RWPE2 (cell line): ENCODE measurements around the gene SH3GLB2.
A peak's percentile ranks its signal among the peaks of the same experiment; 100 is the strongest.

Source experiments
- ATAC-seq: fragments of 200-7000 bp; cut with Tn5 transposase; 3 replicates; pipeline ENCODE4 v1.9.1; 2021; ENCODE audit warnings: low read depth
- DNase-seq: peaks from one replicate; pipeline ENCODE4 v3.0.0-alpha.2; 2020; ENCODE audit warnings: low spot score
- H3K27ac ChIP-seq: fragments of 450-650 bp; 2 replicates; pipeline ENCODE4 v1.5.1; 2017; ENCODE audit warnings: mild to moderate bottlenecking; ENCODE audit not compliant: poor library complexity, severe bottlenecking
- H3K27me3 ChIP-seq: fragments of 250-450 bp; sonication (Bioruptor Pico); 2 replicates; pipeline ENCODE4 v1.5.1; 2021; ENCODE audit warnings: mild to moderate bottlenecking, moderate library complexity; ENCODE audit not compliant: insufficient read depth, poor library complexity, severe bottlenecking
- H3K36me3 ChIP-seq: fragments of 250-450 bp; sonication (Bioruptor Pico); 2 replicates; pipeline ENCODE4 v1.5.1; 2020; ENCODE audit warnings: low read depth, mild to moderate bottlenecking, moderate library complexity
- H3K4me1 ChIP-seq: fragments of 250-450 bp; sonication (Bioruptor Pico); 2 replicates; pipeline ENCODE4 v1.5.1; 2021; ENCODE audit warnings: mild to moderate bottlenecking, moderate library complexity; ENCODE audit not compliant: insufficient read depth, poor library complexity, severe bottlenecking
- H3K4me3 ChIP-seq: fragments of 250-450 bp; sonication (Bioruptor Pico); 2 replicates; pipeline ENCODE4 v1.5.1; 2021; ENCODE audit warnings: mild to moderate bottlenecking, moderate library complexity; ENCODE audit not compliant: severe bottlenecking
- H3K9me3 ChIP-seq: fragments of 250-450 bp; sonication (Bioruptor Pico); 2 replicates; pipeline ENCODE4 v1.5.1; 2021; ENCODE audit warnings: mild to moderate bottlenecking, moderate library complexity; ENCODE audit not compliant: severe bottlenecking
- CTCF ChIP-seq: fragments of 450-650 bp; IDR thresholded peaks from one replicate; pipeline ENCODE4 v1.5.1; 2017; ENCODE audit warnings: mild to moderate bottlenecking, moderate library complexity; ENCODE audit not compliant: poor library complexity, severe bottlenecking

Gene SH3GLB2

DNA sequence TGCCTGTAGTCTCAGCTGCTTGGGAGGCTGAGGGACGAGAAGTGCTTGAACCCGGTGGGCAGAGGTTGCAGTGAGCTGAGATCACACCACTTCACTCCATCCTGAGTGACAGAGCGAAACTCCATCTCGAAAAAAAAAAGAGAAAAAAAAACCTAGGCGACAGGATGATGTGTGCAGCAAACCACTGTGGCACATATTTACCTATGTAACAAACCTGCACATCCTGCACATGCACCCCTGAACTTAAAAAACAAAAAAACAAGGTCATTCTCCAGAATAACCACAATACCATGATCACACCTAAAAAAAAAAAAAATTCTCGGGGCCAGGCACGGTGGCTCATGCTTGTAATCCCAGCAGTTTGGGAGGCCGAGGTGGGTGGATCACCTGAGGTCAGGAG is 45.3 kb upstream of the SH3GLB2 start:
- Histone ChIP-seq H3K4me3 (no peak overlapping the region), H3K4me1 (no peaks in the 10 kb centered on the region), H3K9me3 (no peaks in the 10 kb centered on the region), H3K27me3 (no peaks in the 10 kb centered on the region), H3K36me3 (peaks cover 3% of the 10 kb centered on the region; the same call in 1 of the 2 replicates), H3K27ac (no peak overlapping the region)
- TF ChIP-seq CTCF, result no peak
- DNase-seq (no peak), ATAC-seq (no peak)

DNA sequence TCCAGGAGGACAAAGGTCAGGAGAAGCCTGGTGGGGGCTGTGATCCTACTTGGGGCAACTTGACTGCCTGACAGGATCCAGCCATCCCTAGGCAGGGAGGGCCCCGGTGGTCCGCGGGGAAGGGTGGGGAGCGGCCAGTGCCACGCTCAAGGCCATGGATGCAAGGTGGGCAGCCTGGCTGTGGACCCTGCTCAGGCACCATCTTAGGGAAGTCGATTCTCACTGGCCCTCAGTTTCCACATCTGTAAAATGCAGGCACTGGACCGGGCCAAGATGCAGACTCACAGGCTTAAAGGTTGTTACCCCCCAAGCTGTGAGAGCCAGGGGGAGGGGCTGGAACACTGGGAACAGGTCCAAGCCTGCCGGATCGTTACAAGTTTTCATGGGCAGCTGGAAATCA is 44.0 kb upstream of the SH3GLB2 start:
- Histone ChIP-seq H3K27me3 (no peaks in the 10 kb centered on the region), H3K4me3 (no peak overlapping the region), H3K4me1 (no peaks in the 10 kb centered on the region), H3K9me3 (no peaks in the 10 kb centered on the region), H3K27ac (no peak overlapping the region), H3K36me3 (peaks cover 5% of the 10 kb centered on the region; the same call in 1 of the 2 replicates)
- no peak for TF ChIP-seq CTCF
- no peak for ATAC-seq
- DNase-seq, result no peak

DNA sequence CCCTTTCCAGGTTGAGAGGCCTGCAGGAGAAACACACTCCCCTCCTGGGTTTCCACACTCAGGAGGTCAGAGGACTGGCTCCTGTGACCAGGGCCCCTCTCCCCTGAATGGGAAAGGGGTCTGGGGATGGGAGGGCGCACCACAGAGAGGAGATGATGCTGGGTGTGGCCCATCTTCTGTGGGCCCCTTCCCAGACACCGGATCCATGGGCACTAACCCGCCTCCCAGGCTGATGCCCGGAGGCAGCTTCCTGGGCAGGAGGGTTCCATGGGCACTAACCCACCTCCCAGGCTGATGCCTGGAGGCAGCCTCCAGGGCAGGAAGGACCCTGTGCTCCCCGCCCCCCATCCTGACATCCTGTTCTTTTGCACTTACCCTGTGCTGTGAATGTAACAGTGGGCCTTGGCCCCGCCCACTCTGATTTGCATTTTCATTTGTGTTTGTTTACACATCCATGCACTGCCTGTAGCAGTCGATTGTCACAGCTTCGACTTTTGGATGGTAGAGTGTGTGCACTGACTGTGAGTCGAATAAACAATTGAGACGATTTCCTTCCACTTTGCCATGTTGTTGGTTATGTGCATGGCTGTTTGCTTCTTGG is 43.5 kb upstream of the SH3GLB2 start:
- TF ChIP-seq CTCF, result no peak
- no peaks in the 10 kb centered on the region for H3K9me3 ChIP-seq
- ATAC-seq (no peak), DNase-seq (no peak)
- H3K27me3 ChIP-seq, result no peaks in the 10 kb centered on the region
- no peak overlapping the region for H3K27ac ChIP-seq
- peaks cover 5% of the 10 kb centered on the region; the same call in 1 of the 2 replicates for H3K36me3 ChIP-seq
- H3K4me1 ChIP-seq, result no peaks in the 10 kb centered on the region
- no peak overlapping the region for H3K4me3 ChIP-seq

DNA sequence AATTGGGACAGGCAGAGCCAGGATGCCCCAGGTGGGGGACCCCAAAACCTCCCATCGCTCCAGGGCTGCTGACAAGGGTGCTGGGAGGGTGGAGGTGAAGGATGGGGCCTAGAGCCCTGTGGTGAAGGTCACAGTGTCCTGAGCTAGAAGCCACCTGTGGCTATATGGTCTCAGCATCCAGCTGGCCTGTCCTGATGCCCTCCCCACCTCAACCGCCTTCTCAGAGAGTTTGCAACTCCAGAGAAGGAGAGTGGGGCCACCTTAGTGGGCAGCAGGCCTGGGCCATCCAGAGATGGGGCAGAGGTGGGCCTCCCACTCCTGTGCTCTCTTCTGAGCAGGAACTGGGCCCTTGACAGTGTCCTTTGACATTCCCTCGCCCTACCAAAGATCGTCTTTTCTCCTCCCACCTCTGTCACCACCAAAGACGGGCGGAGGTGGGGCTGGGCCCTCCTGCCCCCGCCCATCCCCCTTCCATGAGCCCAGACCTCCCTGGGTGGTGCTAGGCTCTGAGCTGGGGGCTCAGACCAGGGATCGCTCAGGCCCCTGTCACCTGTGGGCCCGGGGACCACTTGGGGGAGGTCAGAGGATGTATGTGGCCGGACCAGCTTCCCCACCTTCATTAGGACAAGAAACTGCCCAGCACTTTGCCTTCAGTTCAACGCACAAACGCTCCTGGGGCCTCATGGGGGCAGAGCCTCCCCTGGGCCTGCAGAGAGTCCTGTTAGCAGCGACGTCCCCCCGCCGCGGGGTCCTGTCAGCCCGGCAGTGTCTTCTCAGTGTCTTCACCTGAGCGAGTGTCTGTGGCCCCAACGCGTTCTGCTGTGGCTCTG is 42.8 kb upstream of the SH3GLB2 start:
- H3K4me1 ChIP-seq, result no peaks in the 10 kb centered on the region
- TF ChIP-seq CTCF, result no peak
- no peak for DNase-seq
- H3K4me3 ChIP-seq, result no peak overlapping the region
- H3K36me3 ChIP-seq, result peaks cover 5% of the 10 kb centered on the region; the same call in 1 of the 2 replicates
- ATAC-seq, result 0 out of 3 replicates have a peak, but pooled peaks have one; percentile 16
- H3K9me3 ChIP-seq, result no peaks in the 10 kb centered on the region
- no peak overlapping the region for H3K27ac ChIP-seq
- no peaks in the 10 kb centered on the region for H3K27me3 ChIP-seq
